Gastroesophageal sphincter (tissue), 3 donors: ENCODE measurements around the gene GALNS.

Experiments used
- POLR2A ChIP-seq, 2 donors: fragments of 450-650 bp; IDR thresholded peaks; one replicate each; pipeline ENCODE4 v1.6.1; 2017; ENCODE audit warnings: antibody characterized with exemption in 2 of 2, mild to moderate bottlenecking in 2 of 2, moderate library complexity in 1 of 2
- TF ChIP-seq, protein P1 (sequence below), 4 experiments: fragments of 200-600 bp in 2 of 4; fragments of 450-650 bp in 2 of 4; sonication (generic) in 1 of 4; IDR thresholded peaks; one replicate each; pipeline ENCODE4 v1.5.1; 2017 to 2019; ENCODE audit warnings: antibody characterized with exemption in 4 of 4, mild to moderate bottlenecking in 2 of 4, moderate library complexity in 2 of 4

DNA sequence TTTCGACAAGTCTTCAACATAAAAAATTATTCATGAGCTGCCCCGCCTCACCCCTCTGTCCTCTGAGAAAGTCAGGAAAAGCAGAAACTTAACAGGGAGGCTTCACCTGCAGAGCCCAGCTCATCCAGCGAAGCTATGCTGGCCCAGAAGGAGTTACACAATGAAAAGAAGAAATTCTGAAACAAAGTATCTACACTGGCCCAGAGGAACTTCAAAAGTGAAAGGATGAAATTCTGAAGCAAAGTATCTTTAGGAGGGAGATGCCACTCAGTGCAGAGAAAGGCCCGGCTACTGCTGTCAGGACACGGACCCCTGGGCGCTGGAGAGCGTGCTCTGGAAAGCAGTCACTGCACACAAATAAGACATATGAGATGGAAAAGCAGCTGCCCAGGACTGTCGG, 1.6 kb downstream of the GALNS start:
- TF ChIP-seq, protein P1, sequence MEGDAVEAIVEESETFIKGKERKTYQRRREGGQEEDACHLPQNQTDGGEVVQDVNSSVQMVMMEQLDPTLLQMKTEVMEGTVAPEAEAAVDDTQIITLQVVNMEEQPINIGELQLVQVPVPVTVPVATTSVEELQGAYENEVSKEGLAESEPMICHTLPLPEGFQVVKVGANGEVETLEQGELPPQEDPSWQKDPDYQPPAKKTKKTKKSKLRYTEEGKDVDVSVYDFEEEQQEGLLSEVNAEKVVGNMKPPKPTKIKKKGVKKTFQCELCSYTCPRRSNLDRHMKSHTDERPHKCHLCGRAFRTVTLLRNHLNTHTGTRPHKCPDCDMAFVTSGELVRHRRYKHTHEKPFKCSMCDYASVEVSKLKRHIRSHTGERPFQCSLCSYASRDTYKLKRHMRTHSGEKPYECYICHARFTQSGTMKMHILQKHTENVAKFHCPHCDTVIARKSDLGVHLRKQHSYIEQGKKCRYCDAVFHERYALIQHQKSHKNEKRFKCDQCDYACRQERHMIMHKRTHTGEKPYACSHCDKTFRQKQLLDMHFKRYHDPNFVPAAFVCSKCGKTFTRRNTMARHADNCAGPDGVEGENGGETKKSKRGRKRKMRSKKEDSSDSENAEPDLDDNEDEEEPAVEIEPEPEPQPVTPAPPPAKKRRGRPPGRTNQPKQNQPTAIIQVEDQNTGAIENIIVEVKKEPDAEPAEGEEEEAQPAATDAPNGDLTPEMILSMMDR (IDR thresholded peaks at IDR 0.05) = no peak
- TF ChIP-seq POLR2A (IDR thresholded peaks at IDR 0.05) = no peak
